Large intestine (tissue), 3 donors: ENCODE measurements around the gene FAM181A. TPM values are rescaled to one million over a fixed set of nuclear protein-coding genes. Genes with fewer than 3 reads are reported as not detected.

ENCODE experiments used
- DNase-seq, 2 donors: peaks; one replicate each; pipeline versions ENCODE4 v3.0.0 to v3.0.0-alpha.2; 2013
- H3K27ac ChIP-seq: one replicate; pipeline ENCODE4 v1.5.1; 2013; ENCODE audit warnings: low read length
- H3K27me3 ChIP-seq: 2 replicates; pipeline ENCODE4 v1.6.1; 2013; ENCODE audit warnings: low read length; ENCODE audit not compliant: control insufficient read depth, insufficient read depth
- H3K36me3 ChIP-seq: 2 replicates; pipeline ENCODE4 v1.6.1; 2013; ENCODE audit warnings: low read length; ENCODE audit not compliant: control insufficient read depth, insufficient read depth
- H3K4me1 ChIP-seq: one replicate; pipeline ENCODE4 v1.6.1; 2013; ENCODE audit warnings: low read length; ENCODE audit not compliant: control insufficient read depth, insufficient read depth
- H3K4me3 ChIP-seq: one replicate; pipeline ENCODE4 v1.5.1; 2013; ENCODE audit warnings: low read length
- H3K9me3 ChIP-seq: one replicate; pipeline ENCODE4 v1.6.1; 2013; ENCODE audit warnings: mild to moderate bottlenecking, low read depth, low read length, moderate library complexity; ENCODE audit not compliant: control insufficient read depth
- WGBS: methylation state at CpG from one replicate; pipeline ENCODE4 v1.1.5; 2013; ENCODE audit warnings: low lambda C conversion rate; ENCODE audit not compliant: insufficient coverage; 5-methylcytosine and 5-hydroxymethylcytosine counted together
- polyA plus RNA-seq: library from polyadenylated mRNA; unstranded; fragments of 120-200 nt; gene quantifications from one replicate; pipeline ENCODE4 v1.2.1, GENCODE V29; 2013

Gene FAM181A
- polyA plus RNA-seq, 1 donor: not detected

DNA sequence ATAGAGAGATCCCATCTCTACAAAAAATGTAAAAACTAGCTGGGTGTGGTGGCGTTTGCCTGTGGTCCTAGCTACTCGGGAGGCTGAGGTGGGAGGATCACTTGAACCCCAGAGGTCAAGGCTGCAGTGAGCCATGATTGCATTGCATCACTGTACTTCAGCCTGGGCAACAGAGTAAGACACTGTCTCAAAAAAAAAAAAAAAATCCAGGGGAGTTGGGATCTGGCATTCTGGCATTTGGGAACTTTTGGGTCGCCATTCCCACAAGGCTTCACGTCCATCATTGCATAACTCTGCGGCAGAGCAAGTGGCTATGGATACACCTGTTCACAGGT lies 34.7 kb upstream of the FAM181A start:
- Histone ChIP-seq H3K4me3 (no peak overlapping the region), H3K4me1 (no peaks in the 10 kb centered on the region), H3K27ac (no peak overlapping the region), H3K9me3 (no peaks in the 10 kb centered on the region), H3K36me3 (no peaks in the 10 kb centered on the region), H3K27me3 (peaks cover 16% of the 10 kb centered on the region)
- DNase-seq: no peak
- no CpG with 5 or more reads among the region's 5 CpGs for WGBS

DNA sequence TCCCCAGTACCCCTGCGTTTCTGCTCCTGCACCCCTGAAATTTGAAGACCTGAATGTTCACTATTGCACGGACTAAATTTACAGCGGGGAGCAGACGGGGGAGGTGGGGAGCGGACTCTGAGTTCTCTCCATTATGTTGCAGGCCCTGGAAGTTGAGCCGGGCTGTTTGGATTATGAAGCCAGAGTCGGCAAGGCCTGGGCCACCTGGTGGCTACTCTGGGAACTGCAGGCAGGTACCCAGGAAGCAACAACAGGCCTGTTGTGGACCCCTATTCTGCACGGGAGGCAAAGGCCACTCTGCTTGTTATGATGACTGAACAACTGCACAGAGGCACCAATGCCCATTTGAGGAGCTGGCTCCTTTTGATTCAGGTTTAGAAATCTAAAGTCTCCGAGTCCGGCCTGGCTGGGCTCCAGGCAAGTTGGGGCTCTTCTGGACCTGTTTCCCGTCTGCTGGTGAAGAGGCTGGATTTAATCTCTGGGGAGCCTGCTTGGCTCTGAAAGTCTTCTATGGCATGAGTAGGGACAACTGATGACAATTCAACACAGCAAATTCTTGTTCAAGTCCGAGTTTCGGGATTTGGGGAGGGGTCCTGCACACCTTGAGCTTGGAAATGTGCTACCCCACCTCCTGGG lies 34.1 kb upstream of the FAM181A start:
- Histone ChIP-seq H3K36me3 (no peaks in the 10 kb centered on the region), H3K4me1 (no peaks in the 10 kb centered on the region), H3K27me3 (peaks cover 16% of the 10 kb centered on the region), H3K9me3 (no peaks in the 10 kb centered on the region), H3K27ac (no peak overlapping the region), H3K4me3 (no peak overlapping the region)
- no CpG with 5 or more reads among the region's 13 CpGs for WGBS
- peak; percentile 33 to 53 for DNase-seq

DNA sequence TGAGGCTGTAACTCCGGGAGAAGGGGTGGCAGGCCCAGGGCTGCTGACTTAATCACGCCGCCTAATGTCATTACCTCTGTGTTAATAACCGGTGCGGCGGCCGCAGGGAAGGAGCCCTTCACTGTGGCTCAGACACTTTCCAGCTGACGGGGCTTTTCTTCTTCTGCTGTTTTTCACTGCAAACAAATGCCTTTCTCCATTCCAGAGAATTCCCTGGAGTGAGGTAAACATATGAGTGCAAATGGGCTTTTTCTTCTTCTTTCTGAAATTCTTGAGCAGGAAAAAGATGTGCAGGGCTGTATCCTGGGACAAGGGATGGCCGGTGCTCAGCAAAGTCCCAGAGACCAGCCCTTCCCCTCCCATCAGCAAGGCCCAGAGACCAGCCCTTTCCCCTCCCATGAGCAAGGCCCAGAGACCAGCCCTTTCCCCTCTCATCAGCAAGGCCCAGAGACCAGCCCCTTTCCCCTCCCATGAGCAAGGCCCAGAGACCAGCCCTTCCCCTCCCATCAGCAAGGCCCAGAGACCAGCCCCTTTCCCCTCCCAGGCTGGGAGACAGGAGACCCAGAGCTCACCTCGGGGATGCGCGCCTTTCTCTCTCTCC lies 33.4 kb upstream of the FAM181A start:
- Histone ChIP-seq H3K9me3 (no peaks in the 10 kb centered on the region), H3K4me1 (no peaks in the 10 kb centered on the region), H3K4me3 (no peak overlapping the region), H3K27me3 (peaks cover 13% of the 10 kb centered on the region), H3K36me3 (no peaks in the 10 kb centered on the region), H3K27ac (no peak overlapping the region)
- no peak for DNase-seq
- 100% methylated on average over 2 of the region's 12 CpGs for WGBS

DNA sequence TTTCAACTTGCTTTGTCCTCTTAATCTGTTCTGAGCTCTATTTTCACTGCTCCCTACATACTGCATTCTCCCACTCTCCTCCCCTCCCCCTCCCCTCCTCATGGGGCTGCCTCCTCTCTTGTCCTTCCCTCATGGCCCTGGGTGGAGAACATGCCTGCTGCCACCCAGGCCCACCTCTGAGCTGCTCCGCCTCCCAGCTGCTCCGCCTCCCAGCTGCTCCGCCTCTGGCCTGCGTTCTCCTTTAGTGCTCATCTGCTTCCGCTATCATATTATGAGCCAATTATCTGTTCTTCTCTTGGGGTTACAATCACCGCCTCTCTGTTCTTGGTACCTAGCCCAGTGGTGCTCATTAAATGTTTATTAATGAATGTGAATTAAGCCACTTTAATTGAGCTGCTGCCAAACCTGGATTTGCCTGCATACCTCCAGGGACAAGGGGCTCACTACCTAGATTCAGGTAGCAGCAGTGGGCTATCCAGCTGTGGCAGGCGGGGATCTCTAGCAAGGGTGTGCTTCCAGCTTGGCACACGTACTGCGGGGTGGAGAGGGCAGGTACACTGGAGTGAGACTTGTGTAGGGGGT lies 32.0 kb upstream of the FAM181A start:
- Histone ChIP-seq H3K27me3 (peaks cover 6% of the 10 kb centered on the region), H3K27ac (no peak overlapping the region), H3K9me3 (no peaks in the 10 kb centered on the region), H3K4me1 (no peaks in the 10 kb centered on the region), H3K4me3 (no peak overlapping the region), H3K36me3 (no peaks in the 10 kb centered on the region)
- no CpG with 5 or more reads among the region's 9 CpGs for WGBS
- no peak for DNase-seq

DNA sequence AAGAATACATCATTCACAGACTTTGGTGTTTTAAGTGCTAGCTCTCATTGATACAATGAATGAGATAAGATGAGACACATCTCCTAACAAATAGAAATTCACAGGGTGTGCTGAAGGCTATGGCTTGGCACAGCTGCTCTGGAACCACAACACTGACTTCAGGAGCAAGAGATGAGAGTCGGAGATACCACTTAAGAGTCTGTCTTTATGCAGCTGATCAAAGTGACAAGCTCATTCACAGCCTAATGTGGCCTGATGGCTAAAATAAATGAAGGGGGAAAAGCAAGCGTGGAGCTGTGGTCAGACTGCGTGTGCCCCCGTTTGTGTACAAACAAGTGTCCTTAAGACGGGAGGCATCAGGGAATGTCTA lies 29.7 kb upstream of the FAM181A start:
- Histone ChIP-seq H3K36me3 (no peaks in the 10 kb centered on the region), H3K9me3 (no peaks in the 10 kb centered on the region), H3K4me3 (no peak overlapping the region), H3K4me1 (no peaks in the 10 kb centered on the region), H3K27me3 (no peaks in the 10 kb centered on the region), H3K27ac (no peak overlapping the region)
- no CpG with 5 or more reads among the region's 5 CpGs for WGBS
- DNase-seq: no peak

DNA sequence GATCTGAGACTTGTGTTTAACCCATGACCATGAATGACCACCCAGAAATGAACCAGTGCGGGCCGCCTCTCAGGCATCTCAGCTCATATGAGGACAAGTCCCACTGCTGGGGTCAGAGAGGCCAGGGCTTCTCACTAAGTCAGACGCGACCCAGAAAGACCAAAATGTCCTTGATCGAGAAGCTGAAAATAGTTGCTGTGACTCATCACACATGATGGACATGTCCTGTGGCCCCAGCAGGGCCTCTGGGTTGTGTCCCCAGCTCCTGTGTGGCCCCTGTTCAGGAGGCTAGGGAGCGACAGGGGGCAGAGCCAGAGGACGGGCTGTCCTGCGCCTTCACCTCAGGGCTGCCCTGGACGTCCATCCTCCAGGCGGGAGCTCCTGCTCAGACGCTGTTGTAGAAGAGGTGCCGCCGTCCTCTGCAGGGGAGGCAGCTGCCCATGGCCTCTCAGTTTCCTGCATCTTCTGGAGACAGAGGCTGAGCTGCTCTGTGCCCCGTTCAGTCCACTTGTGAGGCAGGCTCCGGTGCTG lies 29.0 kb upstream of the FAM181A start:
- Histone ChIP-seq H3K4me1 (no peaks in the 10 kb centered on the region), H3K27ac (no peak overlapping the region), H3K9me3 (no peaks in the 10 kb centered on the region), H3K4me3 (no peak overlapping the region), H3K36me3 (no peaks in the 10 kb centered on the region), H3K27me3 (no peaks in the 10 kb centered on the region)
- no peak for DNase-seq
- WGBS: no CpG with 5 or more reads among the region's 15 CpGs

DNA sequence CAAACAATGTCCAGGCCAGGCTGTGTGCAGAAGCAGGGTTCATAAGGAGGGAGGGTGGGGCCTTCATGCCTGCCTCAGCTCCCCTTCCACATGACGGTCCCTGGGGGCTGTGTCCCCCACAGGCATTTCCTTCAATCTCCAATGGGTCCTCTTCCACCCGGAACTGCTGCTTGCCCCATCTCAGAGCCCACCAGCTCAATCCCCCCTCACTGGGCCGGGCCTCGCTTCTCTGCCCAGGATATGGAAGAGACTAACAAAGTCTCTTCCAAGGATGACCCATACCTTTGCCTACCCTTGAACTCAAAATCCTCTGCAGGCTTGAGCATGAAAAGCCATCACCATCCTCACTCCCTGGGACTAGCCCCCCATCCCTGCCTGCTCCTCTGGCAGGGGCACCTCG lies 28.4 kb upstream of the FAM181A start:
- Histone ChIP-seq H3K9me3 (no peaks in the 10 kb centered on the region), H3K27ac (no peak overlapping the region), H3K36me3 (no peaks in the 10 kb centered on the region), H3K27me3 (no peaks in the 10 kb centered on the region), H3K4me1 (no peaks in the 10 kb centered on the region), H3K4me3 (no peak overlapping the region)
- WGBS: no CpG with 5 or more reads among the region's 5 CpGs
- no peak for DNase-seq

DNA sequence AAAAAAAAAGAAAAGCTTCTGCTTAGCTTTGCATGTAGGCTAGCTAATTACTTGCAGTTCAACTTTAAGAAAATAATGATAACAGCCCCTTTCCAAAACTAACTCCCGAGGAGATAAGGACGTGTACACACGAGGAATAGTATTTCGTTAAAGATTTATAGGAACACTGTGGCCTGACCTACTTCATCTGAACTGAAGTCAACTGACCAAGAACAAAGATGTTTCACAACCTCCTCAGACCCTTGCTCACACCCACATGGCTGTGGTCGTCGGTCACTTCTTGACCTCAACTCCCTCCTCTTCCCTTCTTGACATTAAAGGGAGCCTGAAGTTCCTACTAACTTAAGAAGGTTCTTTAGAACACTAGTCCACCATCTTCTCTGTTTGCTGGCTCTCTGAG lies 25.3 kb upstream of the FAM181A start:
- no CpG with 5 or more reads among the region's 6 CpGs for WGBS
- peak in 1 of 2 donors; percentile 25 for DNase-seq
- H3K27ac ChIP-seq: no peak overlapping the region

DNA sequence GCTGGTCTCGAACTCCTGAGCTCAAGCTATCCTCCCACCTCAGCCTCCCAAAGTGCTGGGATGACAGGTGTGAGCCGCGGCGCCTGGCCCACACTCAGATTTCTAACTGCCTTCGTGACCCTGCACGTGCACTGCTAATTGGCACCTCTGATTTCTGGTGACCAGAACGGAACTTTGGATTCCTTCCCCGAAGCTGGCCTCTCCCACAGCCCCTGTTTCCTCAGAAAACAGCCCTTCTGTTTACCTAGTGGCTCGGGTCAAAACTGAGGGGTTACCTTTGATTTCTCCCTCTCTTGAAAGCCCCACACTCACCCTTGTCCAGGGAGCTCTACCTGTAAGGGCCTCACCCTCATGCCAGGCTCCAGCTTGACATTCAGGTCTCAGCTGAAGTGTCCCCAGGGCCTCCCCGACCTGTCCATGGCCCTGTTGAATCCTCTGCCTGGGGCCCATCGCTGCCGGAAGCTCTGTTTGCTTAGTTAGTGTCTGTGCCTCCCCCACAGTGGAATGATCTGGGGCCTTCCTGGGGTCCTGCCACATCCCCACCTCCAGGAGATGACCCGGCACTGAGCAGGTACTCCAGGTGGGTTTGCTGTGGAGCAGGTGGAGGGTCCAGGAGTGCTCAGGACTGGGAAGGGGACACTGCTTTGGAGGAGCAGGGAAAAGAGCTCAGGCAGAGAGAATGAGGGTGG lies 24.4 kb upstream of the FAM181A start:
- H3K4me1 ChIP-seq: no peaks in the 10 kb centered on the region
- no peak overlapping the region for H3K27ac ChIP-seq
- DNase-seq: no peak
- H3K4me3 ChIP-seq: no peak overlapping the region
- WGBS: 55% methylated on average over 3 of the region's 13 CpGs
- H3K36me3 ChIP-seq: no peaks in the 10 kb centered on the region
- H3K27me3 ChIP-seq: no peaks in the 10 kb centered on the region
- H3K9me3 ChIP-seq: no peaks in the 10 kb centered on the region

More for the DNA sequence above, 25.3 kb upstream of the FAM181A start:
- Histone ChIP-seq H3K4me1 (no peaks in the 10 kb centered on the region), H3K36me3 (no peaks in the 10 kb centered on the region), H3K4me3 (no peak overlapping the region), H3K27me3 (no peaks in the 10 kb centered on the region), H3K9me3 (no peaks in the 10 kb centered on the region)

DNA sequence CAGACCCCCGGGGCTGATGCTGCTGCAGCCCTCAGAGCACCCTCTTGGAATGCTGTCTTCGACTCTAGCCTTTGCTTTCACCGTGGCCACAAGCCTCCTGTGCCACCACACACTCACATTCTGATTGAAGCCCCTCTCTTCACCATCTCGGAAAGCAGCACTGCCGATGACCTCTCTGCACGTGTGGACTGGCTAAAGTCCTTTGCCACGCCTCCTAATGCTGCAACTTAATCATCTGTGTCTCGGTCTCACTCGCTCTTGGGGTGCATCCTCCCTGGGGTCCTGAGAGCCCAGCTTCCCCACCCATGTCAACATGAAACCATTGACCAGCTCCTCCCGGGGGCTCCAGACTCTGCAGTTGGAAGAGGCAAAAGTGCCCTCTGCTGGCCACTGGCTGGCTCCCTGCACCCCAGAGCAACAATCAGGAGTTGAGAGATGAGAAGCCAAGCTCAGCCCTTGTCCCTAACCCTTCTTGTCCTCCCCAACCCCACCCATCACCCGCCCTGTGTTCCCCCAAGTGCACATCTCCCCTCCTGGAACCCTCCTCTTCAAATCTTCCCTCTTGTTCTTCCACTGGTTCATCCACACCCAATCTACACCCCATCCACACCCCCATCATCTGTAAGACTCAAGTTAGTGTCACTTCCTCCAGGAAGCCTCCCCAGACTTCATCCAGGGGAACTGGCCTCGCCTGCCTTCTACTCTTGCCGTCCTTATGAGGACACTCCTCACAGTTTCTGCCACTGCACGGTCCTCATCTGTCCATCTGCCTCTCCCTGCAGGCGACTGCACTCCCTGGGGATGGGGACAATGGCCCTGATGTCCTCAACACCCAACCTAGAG lies 23.6 kb upstream of the FAM181A start:
- 67% methylated on average over 1 of the region's 15 CpGs for WGBS
- Histone ChIP-seq H3K4me3 (no peak overlapping the region), H3K4me1 (no peaks in the 10 kb centered on the region), H3K27me3 (no peaks in the 10 kb centered on the region), H3K27ac (no peak overlapping the region), H3K36me3 (no peaks in the 10 kb centered on the region), H3K9me3 (no peaks in the 10 kb centered on the region)
- no peak for DNase-seq
